LNCAP (cell line): ENCODE data around the gene SH2D3C.

Experiments
- TF ChIP-seq, protein P1 (sequence below): fragments of 450-650 bp; IDR thresholded peaks from 2 replicates; pipeline ENCODE4 v1.5.1; 2017; ENCODE audit warnings: mild to moderate bottlenecking

Gene SH2D3C

DNA sequence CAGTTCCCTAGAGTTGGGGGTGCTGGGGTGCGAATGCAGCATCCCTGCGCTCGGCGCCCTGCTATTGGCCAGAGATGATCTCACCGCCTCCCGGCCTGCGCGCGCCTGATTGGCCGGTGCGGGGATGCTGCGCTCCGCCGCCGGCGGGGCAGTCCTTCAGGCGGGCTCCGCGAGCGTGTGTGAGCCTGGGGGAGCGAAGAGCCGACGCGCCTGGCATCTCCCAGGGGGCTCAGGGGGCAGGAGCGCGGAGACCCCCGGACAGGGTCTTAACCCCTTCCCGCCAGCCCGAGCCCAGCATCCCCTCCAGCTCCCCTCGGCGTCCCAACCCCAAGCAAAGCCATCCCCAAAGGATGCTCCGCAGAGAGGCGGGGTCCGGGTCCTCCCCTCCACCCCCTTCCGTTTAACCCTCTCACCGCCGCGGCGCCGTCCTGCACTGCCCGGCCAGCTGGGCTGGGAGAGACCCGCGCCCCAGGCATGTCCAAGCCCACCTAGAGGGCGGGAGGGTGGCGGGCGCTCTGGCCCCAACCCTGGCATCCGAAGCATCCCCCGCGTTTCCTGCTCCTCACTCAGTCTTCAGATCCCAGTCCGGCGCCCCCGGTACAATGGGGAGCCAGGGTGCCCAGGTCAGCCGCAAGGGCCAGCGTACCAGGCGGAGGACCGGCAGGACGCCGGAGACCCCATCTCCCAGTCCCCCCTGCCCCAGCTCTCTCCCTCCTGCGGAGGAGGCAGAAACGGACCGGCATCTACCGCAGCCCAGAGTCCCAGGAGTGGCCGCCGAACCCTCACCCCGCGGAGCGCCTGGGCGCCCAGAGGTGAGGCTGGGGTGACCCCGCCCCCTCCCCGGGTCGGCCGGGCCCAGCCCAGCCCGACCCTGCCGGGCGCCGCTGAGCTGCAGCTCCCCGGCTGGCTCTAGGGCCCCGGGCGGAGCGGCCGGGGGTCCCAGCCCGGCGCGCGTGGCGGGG, 24.1 kb downstream of the SH2D3C start:
- TF ChIP-seq, protein P1, sequence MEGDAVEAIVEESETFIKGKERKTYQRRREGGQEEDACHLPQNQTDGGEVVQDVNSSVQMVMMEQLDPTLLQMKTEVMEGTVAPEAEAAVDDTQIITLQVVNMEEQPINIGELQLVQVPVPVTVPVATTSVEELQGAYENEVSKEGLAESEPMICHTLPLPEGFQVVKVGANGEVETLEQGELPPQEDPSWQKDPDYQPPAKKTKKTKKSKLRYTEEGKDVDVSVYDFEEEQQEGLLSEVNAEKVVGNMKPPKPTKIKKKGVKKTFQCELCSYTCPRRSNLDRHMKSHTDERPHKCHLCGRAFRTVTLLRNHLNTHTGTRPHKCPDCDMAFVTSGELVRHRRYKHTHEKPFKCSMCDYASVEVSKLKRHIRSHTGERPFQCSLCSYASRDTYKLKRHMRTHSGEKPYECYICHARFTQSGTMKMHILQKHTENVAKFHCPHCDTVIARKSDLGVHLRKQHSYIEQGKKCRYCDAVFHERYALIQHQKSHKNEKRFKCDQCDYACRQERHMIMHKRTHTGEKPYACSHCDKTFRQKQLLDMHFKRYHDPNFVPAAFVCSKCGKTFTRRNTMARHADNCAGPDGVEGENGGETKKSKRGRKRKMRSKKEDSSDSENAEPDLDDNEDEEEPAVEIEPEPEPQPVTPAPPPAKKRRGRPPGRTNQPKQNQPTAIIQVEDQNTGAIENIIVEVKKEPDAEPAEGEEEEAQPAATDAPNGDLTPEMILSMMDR = no peak

GRCh38 chr9:127753622-127754021, 24.8 kb downstream of the SH2D3C start:
- TF ChIP-seq, protein P1 = no peak

GRCh38 chr9:127753148-127753547, 25.3 kb downstream of the SH2D3C start:
- TF ChIP-seq, protein P1 = no peak

DNA sequence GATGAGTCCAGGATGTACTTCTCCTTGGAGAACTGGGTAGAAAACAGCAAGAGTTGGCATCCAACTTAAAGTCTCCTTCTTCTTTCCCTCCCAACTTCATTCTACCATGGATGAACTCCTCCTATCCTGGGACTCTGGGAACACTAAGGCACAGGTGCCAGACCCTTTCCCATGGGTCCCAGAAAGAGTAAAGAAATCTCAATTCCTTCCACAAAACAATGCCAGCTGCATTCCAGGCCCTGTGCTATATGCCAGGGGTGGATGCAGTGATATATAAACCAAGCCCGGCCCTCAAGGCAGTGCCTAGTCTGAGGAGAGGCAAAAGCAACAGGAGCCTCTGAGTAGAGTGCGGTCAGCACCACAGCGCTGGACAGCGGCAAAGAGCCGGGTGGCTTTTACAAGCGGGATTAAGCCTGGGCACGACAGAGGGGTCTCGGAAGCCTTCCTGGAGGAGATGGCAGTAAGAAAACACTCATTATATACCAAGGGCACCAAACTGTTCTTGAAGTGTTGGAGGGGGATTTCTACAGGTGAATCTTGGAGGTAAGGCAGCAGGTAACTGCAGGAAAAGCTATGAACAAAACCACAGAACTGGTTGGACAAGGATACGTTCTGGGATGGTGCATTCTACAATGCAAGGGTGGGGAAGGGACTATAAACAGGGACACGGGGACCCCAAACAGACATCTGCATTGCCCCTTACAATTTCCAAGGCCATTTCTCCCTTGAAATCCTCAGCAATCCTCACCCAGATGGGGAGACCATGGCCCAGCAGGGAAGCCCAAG, 27.0 kb downstream of the SH2D3C start:
- TF ChIP-seq, protein P1 = no peak

DNA sequence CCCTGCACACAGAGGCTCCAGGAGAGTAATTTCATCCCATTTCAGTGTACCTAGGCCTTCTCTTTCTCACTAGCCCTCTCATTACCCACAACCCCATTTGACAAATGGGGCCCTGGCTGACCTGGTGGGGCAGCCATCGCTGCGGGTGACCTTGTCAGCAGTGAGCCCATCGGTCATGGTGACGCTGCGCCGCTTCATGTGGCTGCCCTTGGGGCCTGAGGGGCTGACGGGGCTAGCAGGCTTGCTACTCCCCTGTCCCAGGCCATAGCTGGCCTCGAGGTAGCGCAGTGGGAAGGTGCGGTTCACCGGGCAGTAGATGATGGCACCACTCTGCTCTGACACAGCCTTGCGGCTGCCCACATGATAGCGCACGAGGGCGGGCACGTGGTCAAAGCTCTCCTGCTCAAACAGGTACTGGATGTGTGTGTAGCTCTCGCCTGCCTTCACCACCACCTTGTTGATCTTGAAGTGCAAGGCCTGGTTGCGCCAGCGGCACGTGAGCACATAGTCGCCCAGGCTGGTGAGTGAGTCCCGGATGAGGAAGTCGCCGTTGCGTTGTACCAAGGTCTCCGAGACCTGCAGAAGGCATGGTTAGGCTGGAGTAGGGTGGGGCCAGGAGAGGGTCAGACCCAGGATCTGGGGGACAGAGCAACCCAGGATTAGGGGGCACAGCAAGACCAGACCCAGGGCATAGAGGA, 29.2 kb downstream of the SH2D3C start:
- TF ChIP-seq, protein P1 = no peak

GRCh38 chr9:127746959-127747569, 31.4 kb downstream of the SH2D3C start:
- TF ChIP-seq, protein P1 = no peak
